ENCODE measurements around the gene CHI3L2. TPM values are rescaled to one million over a fixed set of nuclear protein-coding genes. Genes with fewer than 3 reads are reported as not detected.
A peak's percentile ranks its signal among the peaks of the same experiment; 100 is the strongest.

The CHI3L2 gene
- total and polyA plus RNA-seq, 2 donors (not counting 1 experiment from before 2014, with no cell fraction given), result 9.2 to 31.5 TPM

DNA sequence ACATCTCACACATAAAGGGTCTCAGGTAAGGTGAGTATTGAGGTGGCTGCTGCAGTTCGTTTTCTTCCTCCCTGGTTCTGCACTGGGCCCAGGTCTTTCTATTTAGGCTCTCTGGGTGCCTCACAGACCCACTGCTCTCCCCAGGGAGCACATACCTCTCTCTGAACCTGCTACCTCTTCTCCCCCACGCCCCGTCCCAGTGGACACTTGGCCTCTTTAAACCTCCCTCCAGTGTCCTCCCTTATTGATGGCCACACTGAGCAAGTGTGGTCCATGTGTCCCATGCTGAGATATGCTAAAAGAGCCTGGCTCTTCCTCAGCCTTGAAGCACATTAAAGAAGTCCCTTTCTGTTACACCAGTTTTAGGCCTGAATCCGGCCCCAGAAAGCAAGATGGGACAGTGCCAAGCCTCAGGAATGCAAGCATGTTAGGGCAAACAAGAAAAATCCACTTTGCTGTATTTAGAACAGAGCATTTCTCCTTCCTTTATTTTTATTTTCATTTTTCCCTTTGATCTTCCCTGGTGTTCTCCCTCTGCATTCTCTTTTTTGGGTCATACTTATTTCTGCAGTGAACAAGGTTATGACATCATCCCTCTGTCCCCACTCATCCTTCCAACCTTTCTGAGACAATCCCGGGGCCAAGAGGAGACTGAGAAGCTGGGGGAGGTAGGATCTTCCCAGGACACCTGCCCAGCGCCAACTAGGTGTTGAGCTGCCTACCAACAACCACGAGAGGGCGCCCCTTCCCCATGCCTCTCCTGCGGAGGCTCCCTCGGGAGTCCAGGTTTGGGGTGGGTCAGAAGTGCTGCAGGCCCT is 5.0 kb upstream of the CHI3L2 start:
- peak overlapping the region; percentile 31 for H3K9ac ChIP-seq (ENCODE audit: low read length)
- peak overlapping the region in 3 of 5 experiments; percentile 3 to 26 (median 5) for H3K4me3 ChIP-seq (ENCODE audit: control extremely low read depth in 1 of 5, extremely low read depth in 1 of 5, insufficient read depth in 1 of 5, low read depth in 2 of 5, low read length in 4 of 5)
- H3K27me3 ChIP-seq (replicated peaks in 1 of 4; ENCODE audit: control extremely low read depth in 1 of 4, control insufficient read depth in 3 of 4, insufficient read depth in 4 of 4, low read length in 3 of 4), result no peaks in the 10 kb centered on the region
- H3K9me3 Mint-ChIP-seq (ENCODE audit: insufficient read depth), result no peaks in the 10 kb centered on the region
- intact Hi-C loops (cut with micrococcal nuclease), result loop anchor here (1.0 to 10.0 kb wide), 10 partner anchors 8 to 542 kb away; partner anchors contain the start of genes CEPT1, DRAM2 and LRIF1
- no peaks in the 10 kb centered on the region for H3K9me3 ChIP-seq (ENCODE audit: control extremely low read depth in 1 of 3, control insufficient read depth in 2 of 3, insufficient read depth in 1 of 3, low read length in 2 of 3)
- 7% methylated on average over 7 of the region's 10 CpGs for WGBS (ENCODE audit: insufficient coverage)
- peaks cover 82% of the 10 kb centered on the region for H3K4me1 Mint-ChIP-seq
- H3K36me3 ChIP-seq (replicated peaks in 1 of 2; ENCODE audit: control extremely low read depth in 1 of 2, control insufficient read depth in 1 of 2, extremely low read depth in 1 of 2, insufficient read depth in 2 of 2, low read length in 1 of 2), result no peaks in the 10 kb centered on the region
- H3K79me2 ChIP-seq (ENCODE audit: control insufficient read depth, insufficient read depth, low read length), result no peaks in the 10 kb centered on the region
- ChIA-PET CTCF (interaction anchor here (0.7 to 10.9 kb wide), 42 partner anchors 8 to 547 kb away, joined by 3 to 205 read pairs (median 5); partner anchors contain the start of genes CEPT1, DENND2D, DRAM2 and WDR77), POLR2A (interaction anchor here (0.7 to 1.1 kb wide), 2 partner anchors 19 to 254 kb away, joined by 3 to 7 read pairs; no protein-coding TSS in a partner anchor)
- H3K27ac ChIP-seq (ENCODE audit: low read length in 2 of 2), result peak overlapping the region; percentile 46 to 92
- peak; percentile 48 for ATAC-seq (ENCODE audit: low read depth)
- peak overlapping the region; percentile 37 for H2AFZ ChIP-seq (ENCODE audit: insufficient read depth, low read depth, low read length, poor library complexity, severe bottlenecking)
- H3K27ac Mint-ChIP-seq, result peak overlapping the region; percentile 91
- H3K4me1 ChIP-seq (ENCODE audit: control insufficient read depth in 2 of 2, insufficient read depth in 2 of 2, low read length in 2 of 2), result peaks cover 85 to 87% of the 10 kb centered on the region in 2 donors
- DNase-seq, result peak; percentile 83
- H3K27me3 Mint-ChIP-seq, result no peaks in the 10 kb centered on the region
- H3K4me3 Mint-ChIP-seq, result peak overlapping the region; percentile 72
- no peaks in the 10 kb centered on the region for H4K20me1 ChIP-seq (ENCODE audit: control insufficient read depth, insufficient read depth, low read length, poor library complexity, severe bottlenecking)
- peak overlapping the region; percentile 58 for H3K4me2 ChIP-seq (replicated peaks; ENCODE audit: low read depth, low read length, poor library complexity, severe bottlenecking)
- TF ChIP-seq EZH2 (IDR thresholded peaks at IDR 0.05; ENCODE audit: borderline replicate concordance, insufficient read depth, low read depth, low read length, poor library complexity, severe bottlenecking), result no peak
- TF ChIP-seq, protein P1, sequence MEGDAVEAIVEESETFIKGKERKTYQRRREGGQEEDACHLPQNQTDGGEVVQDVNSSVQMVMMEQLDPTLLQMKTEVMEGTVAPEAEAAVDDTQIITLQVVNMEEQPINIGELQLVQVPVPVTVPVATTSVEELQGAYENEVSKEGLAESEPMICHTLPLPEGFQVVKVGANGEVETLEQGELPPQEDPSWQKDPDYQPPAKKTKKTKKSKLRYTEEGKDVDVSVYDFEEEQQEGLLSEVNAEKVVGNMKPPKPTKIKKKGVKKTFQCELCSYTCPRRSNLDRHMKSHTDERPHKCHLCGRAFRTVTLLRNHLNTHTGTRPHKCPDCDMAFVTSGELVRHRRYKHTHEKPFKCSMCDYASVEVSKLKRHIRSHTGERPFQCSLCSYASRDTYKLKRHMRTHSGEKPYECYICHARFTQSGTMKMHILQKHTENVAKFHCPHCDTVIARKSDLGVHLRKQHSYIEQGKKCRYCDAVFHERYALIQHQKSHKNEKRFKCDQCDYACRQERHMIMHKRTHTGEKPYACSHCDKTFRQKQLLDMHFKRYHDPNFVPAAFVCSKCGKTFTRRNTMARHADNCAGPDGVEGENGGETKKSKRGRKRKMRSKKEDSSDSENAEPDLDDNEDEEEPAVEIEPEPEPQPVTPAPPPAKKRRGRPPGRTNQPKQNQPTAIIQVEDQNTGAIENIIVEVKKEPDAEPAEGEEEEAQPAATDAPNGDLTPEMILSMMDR (IDR thresholded peaks at IDR 0.05), result peak; percentile 89

All from B cell (primary cell).